Measurements from ENCODE around the gene ASTL. TPM values are rescaled to one million over a fixed set of nuclear protein-coding genes. Genes with fewer than 3 reads are reported as not detected.

The ASTL gene
- total RNA-seq, 1 donor from 2014 or later: not detected

DNA sequence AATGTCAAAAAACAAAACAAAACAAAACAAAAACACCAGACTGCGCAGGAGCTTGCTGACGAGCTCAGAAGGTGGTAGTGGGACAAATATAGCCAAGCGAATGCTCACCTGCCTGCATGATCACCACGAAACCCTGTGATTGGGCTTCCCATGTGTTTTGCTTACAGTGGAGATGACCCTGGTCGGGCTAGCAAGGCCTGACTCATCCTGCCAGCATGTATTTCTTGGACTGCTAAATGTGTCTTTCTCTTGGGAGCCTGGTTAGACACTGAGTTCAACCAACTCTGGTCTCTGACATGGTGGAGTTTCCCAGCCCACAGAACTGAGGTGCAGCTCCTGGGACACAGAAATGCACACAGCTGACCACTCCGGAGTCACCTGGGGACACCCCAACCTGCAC is 37.6 kb upstream of the ASTL start:
- Mint-ChIP-seq H3K4me1 (ENCODE audit: unreplicated experiment) (no peaks in the 10 kb centered on the region), H3K4me3 (ENCODE audit: unreplicated experiment) (no peak overlapping the region), H3K27me3 (ENCODE audit: unreplicated experiment) (peaks cover 4% of the 10 kb centered on the region), H3K9me3 (ENCODE audit: unreplicated experiment) (no peaks in the 10 kb centered on the region), H3K36me3 (ENCODE audit: low read depth, unreplicated experiment) (no peaks in the 10 kb centered on the region), H3K27ac (ENCODE audit: unreplicated experiment) (no peak overlapping the region)
- DNase-seq (ENCODE audit: low spot score): no peak
- TF ChIP-seq, protein P1, sequence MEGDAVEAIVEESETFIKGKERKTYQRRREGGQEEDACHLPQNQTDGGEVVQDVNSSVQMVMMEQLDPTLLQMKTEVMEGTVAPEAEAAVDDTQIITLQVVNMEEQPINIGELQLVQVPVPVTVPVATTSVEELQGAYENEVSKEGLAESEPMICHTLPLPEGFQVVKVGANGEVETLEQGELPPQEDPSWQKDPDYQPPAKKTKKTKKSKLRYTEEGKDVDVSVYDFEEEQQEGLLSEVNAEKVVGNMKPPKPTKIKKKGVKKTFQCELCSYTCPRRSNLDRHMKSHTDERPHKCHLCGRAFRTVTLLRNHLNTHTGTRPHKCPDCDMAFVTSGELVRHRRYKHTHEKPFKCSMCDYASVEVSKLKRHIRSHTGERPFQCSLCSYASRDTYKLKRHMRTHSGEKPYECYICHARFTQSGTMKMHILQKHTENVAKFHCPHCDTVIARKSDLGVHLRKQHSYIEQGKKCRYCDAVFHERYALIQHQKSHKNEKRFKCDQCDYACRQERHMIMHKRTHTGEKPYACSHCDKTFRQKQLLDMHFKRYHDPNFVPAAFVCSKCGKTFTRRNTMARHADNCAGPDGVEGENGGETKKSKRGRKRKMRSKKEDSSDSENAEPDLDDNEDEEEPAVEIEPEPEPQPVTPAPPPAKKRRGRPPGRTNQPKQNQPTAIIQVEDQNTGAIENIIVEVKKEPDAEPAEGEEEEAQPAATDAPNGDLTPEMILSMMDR (IDR thresholded peaks at IDR 0.05; ENCODE audit: unreplicated experiment): no peak

DNA sequence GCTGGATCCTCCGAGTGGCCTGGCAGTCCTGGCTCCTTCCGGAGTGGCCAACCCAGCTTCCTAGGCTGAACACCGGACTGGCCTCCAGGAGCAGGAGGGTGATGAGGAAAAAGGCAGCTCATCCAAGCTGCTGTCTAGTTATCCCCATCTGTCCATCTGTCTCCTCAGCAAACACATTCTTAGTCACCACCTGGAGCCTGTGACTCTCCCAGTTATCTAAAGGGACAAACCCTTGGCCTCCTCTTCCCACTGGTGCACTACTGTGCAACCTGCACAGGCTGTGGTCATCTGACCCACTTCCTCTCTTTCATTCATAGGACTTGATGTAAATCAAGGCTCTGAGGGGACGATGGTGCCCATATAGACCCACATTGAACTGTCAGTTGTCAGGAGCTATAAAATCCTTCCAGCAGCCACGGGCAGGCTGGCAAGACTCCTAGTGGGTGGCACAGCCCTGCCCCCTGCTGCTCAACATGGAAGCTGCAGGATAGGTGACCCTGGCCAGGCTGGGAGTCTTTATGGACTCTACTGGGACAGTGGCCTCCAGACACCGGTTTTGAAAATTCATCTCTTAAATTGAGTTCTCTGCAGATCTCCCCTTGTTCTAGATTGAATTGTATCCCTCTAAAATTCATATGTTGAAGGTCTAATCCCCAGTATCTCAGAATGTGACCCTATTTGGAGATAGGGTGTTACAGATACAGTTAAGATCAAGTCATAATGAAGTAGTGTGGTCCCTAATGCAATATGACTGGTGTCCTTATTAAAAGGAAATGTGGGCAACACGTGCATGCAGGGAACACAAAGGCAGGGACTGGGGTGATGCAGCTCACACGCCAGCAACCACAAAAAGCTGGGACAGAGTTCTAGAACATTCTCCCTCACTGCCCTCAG is 36.2 kb upstream of the ASTL start:
- Mint-ChIP-seq H3K4me1 (ENCODE audit: unreplicated experiment) (no peaks in the 10 kb centered on the region), H3K36me3 (ENCODE audit: low read depth, unreplicated experiment) (no peaks in the 10 kb centered on the region), H3K27ac (ENCODE audit: unreplicated experiment) (no peak overlapping the region), H3K9me3 (ENCODE audit: unreplicated experiment) (no peaks in the 10 kb centered on the region), H3K27me3 (ENCODE audit: unreplicated experiment) (peaks cover 9% of the 10 kb centered on the region), H3K4me3 (ENCODE audit: unreplicated experiment) (no peak overlapping the region)
- TF ChIP-seq, protein P1 (IDR thresholded peaks at IDR 0.05; ENCODE audit: unreplicated experiment): peak; percentile 81
- peak; percentile 82 for DNase-seq (ENCODE audit: low spot score)

- no peaks in the 10 kb centered on the region for H3K36me3 Mint-ChIP-seq (ENCODE audit: low read depth, unreplicated experiment)
- no peak for DNase-seq (ENCODE audit: low spot score)
Measured at GRCh38 chr2:96171831-96172230, 33.5 kb upstream of the ASTL start.

DNA sequence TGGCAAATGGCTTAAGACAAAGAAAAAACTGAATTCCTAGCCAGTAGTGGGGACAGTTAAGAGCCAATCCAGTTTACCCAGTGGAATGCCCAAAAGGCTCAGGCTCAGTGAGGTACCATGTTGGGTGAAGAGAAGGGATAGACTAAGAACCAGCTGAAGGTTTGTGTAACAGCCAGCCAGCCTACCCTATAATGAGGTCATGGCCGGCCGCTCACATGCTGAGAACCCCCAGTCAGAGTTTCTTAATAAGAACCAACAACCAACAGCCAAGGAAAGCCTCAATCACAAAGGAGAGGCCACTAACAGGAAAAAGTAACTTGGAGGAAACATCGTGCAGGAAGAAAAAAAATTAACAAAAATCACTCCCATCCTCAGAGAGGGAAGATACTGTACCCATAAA is 32.3 kb upstream of the ASTL start:
- no peak overlapping the region for H3K4me3 Mint-ChIP-seq (ENCODE audit: unreplicated experiment)
- no peak overlapping the region for H3K27ac Mint-ChIP-seq (ENCODE audit: unreplicated experiment)
- peaks cover 9% of the 10 kb centered on the region for H3K27me3 Mint-ChIP-seq (ENCODE audit: unreplicated experiment)
- no peaks in the 10 kb centered on the region for H3K36me3 Mint-ChIP-seq (ENCODE audit: low read depth, unreplicated experiment)
- TF ChIP-seq, protein P1 (IDR thresholded peaks at IDR 0.05; ENCODE audit: unreplicated experiment): no peak
- H3K4me1 Mint-ChIP-seq (ENCODE audit: unreplicated experiment): no peaks in the 10 kb centered on the region
- no peak for DNase-seq (ENCODE audit: low spot score)
- H3K9me3 Mint-ChIP-seq (ENCODE audit: unreplicated experiment): no peaks in the 10 kb centered on the region

More at GRCh38 chr2:96171831-96172230, 33.5 kb upstream of the ASTL start:
- Mint-ChIP-seq H3K9me3 (ENCODE audit: unreplicated experiment) (no peaks in the 10 kb centered on the region), H3K27me3 (ENCODE audit: unreplicated experiment) (peaks cover 9% of the 10 kb centered on the region), H3K4me3 (ENCODE audit: unreplicated experiment) (no peak overlapping the region), H3K4me1 (ENCODE audit: unreplicated experiment) (no peaks in the 10 kb centered on the region), H3K27ac (ENCODE audit: unreplicated experiment) (no peak overlapping the region)
- TF ChIP-seq, protein P1 (IDR thresholded peaks at IDR 0.05; ENCODE audit: unreplicated experiment): no peak

GRCh38 chr2:96169868-96170507 is 31.7 kb upstream of the ASTL start:
- Mint-ChIP-seq H3K4me3 (ENCODE audit: unreplicated experiment) (no peak overlapping the region), H3K9me3 (ENCODE audit: unreplicated experiment) (no peaks in the 10 kb centered on the region), H3K27me3 (ENCODE audit: unreplicated experiment) (peaks cover 9% of the 10 kb centered on the region), H3K36me3 (ENCODE audit: low read depth, unreplicated experiment) (no peaks in the 10 kb centered on the region), H3K27ac (ENCODE audit: unreplicated experiment) (no peak overlapping the region), H3K4me1 (ENCODE audit: unreplicated experiment) (no peaks in the 10 kb centered on the region)
- no peak for DNase-seq (ENCODE audit: low spot score)
- TF ChIP-seq, protein P1 (IDR thresholded peaks at IDR 0.05; ENCODE audit: unreplicated experiment): no peak
